ENCODE measurements around the gene CDK7.

The CDK7 gene

DNA sequence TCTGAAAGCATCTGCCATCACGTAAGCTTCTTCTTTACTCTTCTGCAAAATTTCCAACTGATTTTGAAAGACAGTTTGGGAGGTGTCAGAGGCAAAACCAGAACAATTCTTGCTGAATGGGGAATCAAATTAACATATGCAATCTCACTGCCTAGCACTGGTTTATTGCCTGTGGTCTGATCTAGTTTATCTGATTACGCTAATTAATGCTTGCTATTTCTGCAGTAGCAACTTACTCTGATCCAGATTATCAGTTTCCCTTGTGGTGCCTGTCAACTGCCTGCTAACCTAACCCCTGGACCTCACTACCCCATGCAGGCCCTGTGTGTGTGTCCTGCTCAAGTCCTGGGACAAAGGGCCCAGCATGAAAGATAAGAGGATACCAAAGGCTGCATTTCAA lies 57.6 kb downstream of the CDK7 start:
- no peak overlapping the region for H3K4me3 ChIP-seq (ENCODE audit: low read depth, low read length)
- TF ChIP-seq, protein P1, sequence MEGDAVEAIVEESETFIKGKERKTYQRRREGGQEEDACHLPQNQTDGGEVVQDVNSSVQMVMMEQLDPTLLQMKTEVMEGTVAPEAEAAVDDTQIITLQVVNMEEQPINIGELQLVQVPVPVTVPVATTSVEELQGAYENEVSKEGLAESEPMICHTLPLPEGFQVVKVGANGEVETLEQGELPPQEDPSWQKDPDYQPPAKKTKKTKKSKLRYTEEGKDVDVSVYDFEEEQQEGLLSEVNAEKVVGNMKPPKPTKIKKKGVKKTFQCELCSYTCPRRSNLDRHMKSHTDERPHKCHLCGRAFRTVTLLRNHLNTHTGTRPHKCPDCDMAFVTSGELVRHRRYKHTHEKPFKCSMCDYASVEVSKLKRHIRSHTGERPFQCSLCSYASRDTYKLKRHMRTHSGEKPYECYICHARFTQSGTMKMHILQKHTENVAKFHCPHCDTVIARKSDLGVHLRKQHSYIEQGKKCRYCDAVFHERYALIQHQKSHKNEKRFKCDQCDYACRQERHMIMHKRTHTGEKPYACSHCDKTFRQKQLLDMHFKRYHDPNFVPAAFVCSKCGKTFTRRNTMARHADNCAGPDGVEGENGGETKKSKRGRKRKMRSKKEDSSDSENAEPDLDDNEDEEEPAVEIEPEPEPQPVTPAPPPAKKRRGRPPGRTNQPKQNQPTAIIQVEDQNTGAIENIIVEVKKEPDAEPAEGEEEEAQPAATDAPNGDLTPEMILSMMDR (IDR thresholded peaks at IDR 0.05; ENCODE audit: low read depth, low read length, missing control alignments), result no peak
- no peak for DNase-seq (ENCODE audit: low read depth)

DNA sequence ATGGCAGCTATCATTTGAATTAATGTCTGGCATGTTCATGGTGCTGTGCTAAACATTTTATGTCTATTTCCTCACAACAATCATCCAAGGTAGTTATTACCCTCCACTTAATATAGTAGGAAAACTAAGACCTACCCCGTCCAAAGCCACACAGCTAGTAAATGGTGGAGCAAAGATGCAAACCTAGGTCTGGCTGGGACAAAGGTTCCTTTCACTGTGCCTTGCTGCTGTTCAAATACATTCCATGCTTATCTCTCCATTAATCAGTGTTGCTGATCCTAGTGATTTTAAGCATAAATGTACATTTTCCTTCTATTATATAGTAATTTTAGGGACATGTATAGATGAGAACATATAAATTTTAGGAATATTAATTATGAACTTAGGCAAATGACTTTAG lies 59.2 kb downstream of the CDK7 start:
- TF ChIP-seq, protein P1 (IDR thresholded peaks at IDR 0.05; ENCODE audit: low read depth, low read length, missing control alignments), result no peak

DNA sequence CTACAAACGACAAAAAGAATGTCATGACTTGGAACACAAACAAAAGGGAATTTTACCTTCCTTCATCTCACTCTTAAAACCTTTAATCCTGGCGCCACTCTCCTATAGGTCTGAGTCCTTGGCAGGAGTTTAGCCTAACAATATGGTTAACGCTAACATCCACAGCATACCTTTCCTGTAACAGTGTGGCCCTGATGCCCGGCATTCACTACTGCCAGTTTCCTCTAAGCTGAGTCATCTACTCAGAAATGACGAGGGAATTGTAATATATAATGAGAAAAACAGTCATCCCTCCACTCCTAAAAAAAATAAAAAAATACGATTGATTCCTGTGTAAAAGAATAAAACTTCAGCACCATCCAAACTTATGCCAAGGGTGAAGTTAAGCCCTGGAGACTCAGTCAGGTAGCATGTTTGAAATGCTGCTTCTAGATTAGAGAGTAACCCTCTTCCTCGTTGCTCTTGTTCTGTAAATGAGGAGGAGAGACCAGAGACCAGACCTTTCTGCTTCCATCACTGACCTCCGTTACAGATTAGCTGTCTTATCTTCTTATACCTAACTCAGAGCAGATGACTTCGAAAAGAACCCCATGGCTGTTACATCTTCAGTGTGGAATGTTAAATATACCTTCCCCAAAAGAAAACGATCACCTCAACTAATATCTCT lies 60.5 kb downstream of the CDK7 start:
- DNase-seq (ENCODE audit: low read depth), result no peak
- TF ChIP-seq, protein P1 (IDR thresholded peaks at IDR 0.05; ENCODE audit: low read depth, low read length, missing control alignments), result no peak

More for the DNA sequence above, 59.2 kb downstream of the CDK7 start:
- no peak for DNase-seq (ENCODE audit: low read depth)
- no peak overlapping the region for H3K4me3 ChIP-seq (ENCODE audit: low read depth, low read length)

DNA sequence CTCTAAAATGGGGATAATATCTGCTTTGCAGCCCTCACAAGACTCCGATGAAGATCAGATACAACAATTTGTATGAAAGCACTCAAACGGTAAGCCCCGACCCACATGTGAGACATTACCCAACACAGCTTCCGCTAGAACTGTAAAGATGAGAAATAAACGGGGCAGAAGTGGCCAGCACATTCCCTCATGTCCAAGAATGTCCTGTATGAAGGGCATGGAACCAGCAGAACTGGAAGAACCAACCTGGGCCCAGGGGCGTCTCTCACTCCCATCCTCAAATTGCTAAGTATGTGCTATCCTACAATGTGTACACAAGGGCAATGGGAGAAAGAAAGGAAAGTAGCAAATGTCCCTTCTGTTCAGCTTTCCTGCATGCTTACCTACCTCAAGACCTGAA lies 64.9 kb downstream of the CDK7 start:
- no peak for DNase-seq (ENCODE audit: low read depth)
- H3K4me3 ChIP-seq (ENCODE audit: low read depth, low read length), result no peak overlapping the region
- TF ChIP-seq, protein P1 (IDR thresholded peaks at IDR 0.05; ENCODE audit: low read depth, low read length, missing control alignments), result no peak

More for the DNA sequence above, 60.5 kb downstream of the CDK7 start:
- H3K4me3 ChIP-seq (ENCODE audit: low read depth, low read length), result no peak overlapping the region

DNA sequence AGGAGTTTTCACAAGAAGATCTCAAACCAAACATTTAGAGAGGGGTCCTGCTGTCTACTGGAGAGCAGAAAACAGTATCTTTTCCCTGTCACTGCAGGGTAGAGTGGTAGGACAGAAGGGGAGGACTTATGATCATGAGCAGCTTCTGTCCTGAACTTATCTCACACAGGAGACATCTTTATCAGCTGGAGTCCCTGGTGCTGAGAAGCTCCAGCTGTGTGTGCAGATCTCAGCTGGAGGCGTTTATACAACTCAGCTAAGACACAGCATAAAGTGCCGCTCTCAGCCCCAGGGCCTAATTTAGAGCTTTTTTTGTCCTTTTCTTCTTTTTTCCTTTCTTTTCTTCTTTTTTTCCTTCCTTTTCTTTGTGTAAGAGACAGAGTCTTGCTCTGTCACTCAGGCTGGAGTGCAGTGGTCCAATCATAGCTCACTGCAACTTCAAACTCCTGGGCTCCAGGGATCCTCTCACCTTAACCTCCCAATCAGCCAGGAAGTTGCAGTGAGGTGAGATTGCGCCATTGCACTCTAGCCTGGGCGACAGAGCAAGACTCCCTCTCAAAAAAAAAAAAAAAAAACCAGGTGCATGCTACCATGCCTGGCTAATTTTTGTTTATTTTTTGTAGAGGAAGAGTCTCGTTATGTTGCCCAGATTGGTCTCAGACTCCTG lies 66.0 kb downstream of the CDK7 start:
- TF ChIP-seq, protein P1 (IDR thresholded peaks at IDR 0.05; ENCODE audit: low read depth, low read length, missing control alignments), result no peak
- no peak overlapping the region for H3K4me3 ChIP-seq (ENCODE audit: low read depth, low read length)
- no peak for DNase-seq (ENCODE audit: low read depth)

DNA sequence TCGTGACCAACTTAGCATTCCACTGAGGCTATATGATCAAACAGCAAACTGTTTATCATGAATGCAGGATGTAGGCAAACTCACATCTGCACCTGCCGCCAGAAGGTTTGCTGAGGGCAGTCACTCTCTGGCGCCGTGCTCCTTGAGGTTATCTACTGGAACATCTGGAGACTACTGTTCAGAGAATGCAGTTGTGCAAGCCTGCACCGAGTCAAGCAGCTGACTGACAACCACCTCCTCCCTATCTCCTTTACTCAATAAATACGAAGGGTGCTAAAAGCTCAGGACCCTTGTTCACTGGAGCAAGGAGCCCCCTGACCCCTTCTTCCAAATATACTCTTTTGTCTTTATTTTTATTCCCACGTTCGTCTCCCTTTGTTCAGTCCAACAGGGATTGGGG lies 70.8 kb downstream of the CDK7 start:
- DNase-seq (ENCODE audit: low read depth), result no peak
- TF ChIP-seq, protein P1 (IDR thresholded peaks at IDR 0.05; ENCODE audit: low read depth, low read length, missing control alignments), result no peak
- no peak overlapping the region for H3K4me3 ChIP-seq (ENCODE audit: low read depth, low read length)
